OCI-LY1 (cell line): ENCODE data around the gene DNLZ.

Experiments
- CTCF ChIP-seq: fragments of 200-600 bp; sonication (generic), shearing (Covaris generic); IDR thresholded peaks from 2 replicates; pipeline ENCODE4 v1.5.1; 2017; ENCODE audit warnings: mild to moderate bottlenecking, antibody characterized with exemption, low read length, moderate library complexity, mixed read lengths
- EZH2 ChIP-seq: fragments of 200-600 bp; sonication (generic), shearing (Covaris generic); IDR thresholded peaks from 2 replicates; pipeline ENCODE4 v1.8.0; 2017; ENCODE audit warnings: borderline replicate concordance, mixed run types, mild to moderate bottlenecking, antibody characterized with exemption, low read length, moderate library complexity, mixed read lengths

GRCh38 chr9:136334541-136334940 lies 29.0 kb downstream of the DNLZ start:
- TF ChIP-seq EZH2 = no peak
- no peak for TF ChIP-seq CTCF
